ENCODE results near the gene MIA2.
"Not testable (repeated sequence)": the region's sequence is repeated elsewhere in the genome, so short reads cannot be mapped to it uniquely, and the experiment has no call there.

Gene MIA2

DNA sequence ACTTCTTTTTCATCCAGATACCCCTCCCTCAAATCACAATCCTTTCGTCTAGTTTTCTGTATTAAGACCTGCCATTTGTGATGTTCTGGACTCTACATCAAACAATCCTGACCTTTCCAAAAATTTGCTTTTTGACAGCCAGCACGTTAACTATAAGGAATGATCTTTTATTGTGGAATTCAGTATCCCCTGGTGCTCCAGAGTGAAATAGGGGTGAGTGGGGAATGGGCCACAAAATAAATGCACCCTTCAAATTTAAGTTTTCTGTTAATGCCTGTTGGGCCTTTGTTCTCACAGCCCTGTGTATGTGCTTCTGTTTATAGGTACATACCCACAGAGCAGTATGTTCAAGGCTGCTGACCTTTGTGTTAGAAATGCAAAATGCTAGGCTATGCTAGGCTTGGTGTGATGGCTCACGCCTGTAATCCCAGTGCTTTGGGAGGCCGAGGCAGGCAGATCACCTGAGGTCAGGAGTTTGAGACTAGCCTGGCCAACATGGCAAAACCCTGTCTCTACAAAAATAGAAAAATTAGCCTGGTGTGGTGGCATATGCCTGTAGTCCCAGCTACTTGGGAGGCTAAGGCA, 46.7 kb upstream of the MIA2 start:
- Histone ChIP-seq H3K27me3 (ENCODE audit: insufficient read depth, poor library complexity, severe bottlenecking) (no peaks in the 10 kb centered on the region), H3K4me3 (replicated peaks; ENCODE audit: insufficient read depth, low read length) (no peak overlapping the region), H3K27ac (replicated peaks) (no peak overlapping the region)
- no peak for TF ChIP-seq GABPA (IDR thresholded peaks at IDR 0.05; ENCODE audit: low read depth)
- no peak for TF ChIP-seq POLR2AphosphoS5 (IDR thresholded peaks at IDR 0.05; ENCODE audit: low read depth)
- no peak for TF ChIP-seq REST (IDR thresholded peaks at IDR 0.05; ENCODE audit: insufficient replicate concordance, low read depth)
- TF ChIP-seq, protein P1, sequence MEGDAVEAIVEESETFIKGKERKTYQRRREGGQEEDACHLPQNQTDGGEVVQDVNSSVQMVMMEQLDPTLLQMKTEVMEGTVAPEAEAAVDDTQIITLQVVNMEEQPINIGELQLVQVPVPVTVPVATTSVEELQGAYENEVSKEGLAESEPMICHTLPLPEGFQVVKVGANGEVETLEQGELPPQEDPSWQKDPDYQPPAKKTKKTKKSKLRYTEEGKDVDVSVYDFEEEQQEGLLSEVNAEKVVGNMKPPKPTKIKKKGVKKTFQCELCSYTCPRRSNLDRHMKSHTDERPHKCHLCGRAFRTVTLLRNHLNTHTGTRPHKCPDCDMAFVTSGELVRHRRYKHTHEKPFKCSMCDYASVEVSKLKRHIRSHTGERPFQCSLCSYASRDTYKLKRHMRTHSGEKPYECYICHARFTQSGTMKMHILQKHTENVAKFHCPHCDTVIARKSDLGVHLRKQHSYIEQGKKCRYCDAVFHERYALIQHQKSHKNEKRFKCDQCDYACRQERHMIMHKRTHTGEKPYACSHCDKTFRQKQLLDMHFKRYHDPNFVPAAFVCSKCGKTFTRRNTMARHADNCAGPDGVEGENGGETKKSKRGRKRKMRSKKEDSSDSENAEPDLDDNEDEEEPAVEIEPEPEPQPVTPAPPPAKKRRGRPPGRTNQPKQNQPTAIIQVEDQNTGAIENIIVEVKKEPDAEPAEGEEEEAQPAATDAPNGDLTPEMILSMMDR (IDR thresholded peaks at IDR 0.05; ENCODE audit: insufficient read depth, low read length) = no peak
- no peak for TF ChIP-seq SPI1 (IDR thresholded peaks at IDR 0.05; ENCODE audit: borderline replicate concordance, low read depth)
- DNase-seq (ENCODE audit: low read depth in 1 of 2, low spot score in 1 of 2) = no peak

DNA sequence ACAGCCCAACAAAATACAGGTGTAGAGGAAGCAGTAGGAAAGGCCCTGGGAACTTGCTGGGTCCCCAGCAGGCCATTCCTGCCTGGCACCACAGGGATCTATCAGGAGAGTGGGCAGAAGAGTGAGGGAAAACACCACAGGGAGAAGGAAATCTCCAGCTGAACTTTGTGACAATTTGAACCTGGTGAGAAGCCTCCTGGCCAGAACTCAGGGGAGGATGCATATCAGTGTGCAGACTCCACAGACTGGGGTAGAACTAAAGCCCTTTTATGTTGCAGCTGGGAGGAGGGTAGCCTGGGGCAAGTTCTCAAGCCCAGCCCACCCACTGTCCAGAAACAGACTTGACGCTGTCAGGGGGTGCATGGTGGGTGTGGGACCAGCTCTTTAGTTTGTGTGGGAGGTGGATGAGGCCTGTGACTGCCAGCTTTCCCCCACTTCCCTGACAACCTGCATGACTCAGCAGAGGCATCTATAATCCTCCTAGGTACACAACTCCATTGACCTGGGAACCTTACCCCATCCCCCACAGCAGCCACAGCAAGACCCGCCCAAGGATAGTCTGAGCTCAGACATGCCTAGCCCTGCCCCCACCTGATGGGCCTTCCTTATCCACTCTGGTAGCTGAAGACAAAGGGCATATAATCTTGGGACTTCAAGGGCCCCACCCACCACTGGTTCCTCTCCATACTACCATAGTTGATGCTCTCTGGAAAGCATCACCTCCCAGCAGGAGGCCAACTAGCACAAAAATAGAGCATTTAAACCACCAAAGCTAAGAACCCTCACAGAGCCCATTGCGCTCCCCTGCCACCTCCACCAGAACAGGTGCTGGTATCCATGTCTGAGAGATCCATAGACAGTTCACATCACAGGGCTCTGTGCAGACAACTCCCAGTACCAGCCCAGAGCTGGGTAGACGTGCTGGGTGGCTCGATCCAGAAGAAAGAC, 29.8 kb upstream of the MIA2 start:
- no peak overlapping the region for H3K27ac ChIP-seq (replicated peaks)
- no peak for TF ChIP-seq POLR2AphosphoS5 (IDR thresholded peaks at IDR 0.05; ENCODE audit: low read depth)
- no peak for TF ChIP-seq GABPA (IDR thresholded peaks at IDR 0.05; ENCODE audit: low read depth)
- TF ChIP-seq, protein P1 (IDR thresholded peaks at IDR 0.05; ENCODE audit: insufficient read depth, low read length) = no peak
- TF ChIP-seq SPI1 (IDR thresholded peaks at IDR 0.05; ENCODE audit: borderline replicate concordance, low read depth) = no peak
- TF ChIP-seq REST (IDR thresholded peaks at IDR 0.05; ENCODE audit: insufficient replicate concordance, low read depth) = no peak

DNA sequence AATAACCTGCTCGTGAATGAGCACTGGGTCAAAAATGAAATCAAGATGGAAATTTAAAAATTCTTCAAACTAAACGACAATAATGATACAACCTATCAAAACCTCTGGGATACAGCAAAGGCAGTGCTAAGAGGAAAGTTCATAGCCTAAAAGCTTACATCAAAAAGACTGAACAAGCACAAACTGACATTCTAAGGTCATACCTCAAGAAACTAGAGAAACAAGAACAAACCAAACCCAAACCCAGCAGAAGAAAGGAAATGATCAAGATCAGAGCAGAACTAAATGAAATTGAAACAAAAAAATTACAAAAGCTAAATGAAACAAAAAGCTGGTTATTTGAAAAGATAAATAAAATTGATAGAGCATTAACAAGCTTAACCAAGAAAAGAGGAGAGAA, 26.3 kb upstream of the MIA2 start:
- H3K27me3 ChIP-seq (ENCODE audit: insufficient read depth, poor library complexity, severe bottlenecking); H3K4me3 ChIP-seq (replicated peaks; ENCODE audit: insufficient read depth, low read length); H3K27ac ChIP-seq (replicated peaks); DNase-seq (ENCODE audit: low read depth in 1 of 2, low spot score in 1 of 2): not testable (repeated sequence)

More for the DNA sequence above, 29.8 kb upstream of the MIA2 start:
- Histone ChIP-seq H3K4me3 (replicated peaks; ENCODE audit: insufficient read depth, low read length) (no peak overlapping the region), H3K27me3 (ENCODE audit: insufficient read depth, poor library complexity, severe bottlenecking) (no peaks in the 10 kb centered on the region)
- no peak for DNase-seq (ENCODE audit: low read depth in 1 of 2, low spot score in 1 of 2)

DNA sequence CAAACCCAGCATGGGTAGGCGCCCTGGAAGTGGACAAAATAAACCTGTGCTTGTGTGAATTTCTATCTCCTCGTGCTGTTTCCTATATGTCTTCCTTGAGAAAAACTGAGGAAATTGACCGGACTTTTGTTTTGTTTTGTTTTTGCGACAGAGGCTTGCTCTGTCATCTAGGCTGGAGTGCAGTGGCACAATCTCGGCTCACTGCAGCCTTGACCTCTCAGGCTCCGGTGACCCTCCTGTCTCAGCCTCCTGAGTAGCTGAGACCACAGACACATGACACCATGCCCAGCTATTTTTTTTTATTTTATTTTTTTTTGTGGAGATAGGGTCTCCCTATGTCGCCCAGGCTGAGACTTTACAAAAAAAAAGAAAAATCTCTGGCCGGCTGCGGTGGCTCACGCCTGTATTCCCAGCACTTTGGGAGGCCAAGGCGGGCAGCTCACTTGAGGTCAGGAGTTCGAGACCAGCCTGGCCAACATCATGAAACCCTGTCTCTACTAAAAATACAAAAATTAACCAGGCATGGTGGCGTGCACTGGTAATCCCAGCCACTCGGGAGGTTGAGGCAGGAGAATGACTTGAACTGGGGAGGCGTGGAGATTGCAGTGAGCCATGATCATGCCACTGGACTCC, 22.5 kb upstream of the MIA2 start:
- TF ChIP-seq, protein P1 (IDR thresholded peaks at IDR 0.05; ENCODE audit: insufficient read depth, low read length) = no peak
- no peak for TF ChIP-seq POLR2AphosphoS5 (IDR thresholded peaks at IDR 0.05; ENCODE audit: low read depth)
- no peak for TF ChIP-seq GABPA (IDR thresholded peaks at IDR 0.05; ENCODE audit: low read depth)
- no peak for TF ChIP-seq SPI1 (IDR thresholded peaks at IDR 0.05; ENCODE audit: borderline replicate concordance, low read depth)
- TF ChIP-seq REST (IDR thresholded peaks at IDR 0.05; ENCODE audit: insufficient replicate concordance, low read depth) = no peak
- H3K27ac ChIP-seq (replicated peaks) = no peak overlapping the region
- H3K27me3 ChIP-seq (ENCODE audit: insufficient read depth, poor library complexity, severe bottlenecking) = no peaks in the 10 kb centered on the region
- no peak for DNase-seq (ENCODE audit: low read depth in 1 of 2, low spot score in 1 of 2)
- no peak overlapping the region for H3K4me3 ChIP-seq (replicated peaks; ENCODE audit: insufficient read depth, low read length)
